SU-DHL-6 (cell line): Measurements from ENCODE around the gene CCDC85A.

Experiments
- H2AFZ ChIP-seq: fragments of 200-600 bp; sonication (generic); 2 replicates; pipeline ENCODE4 v1.6.1; 2014; ENCODE audit warnings: low read depth, mild to moderate bottlenecking, moderate library complexity, mixed read lengths, antibody characterized with exemption, low read length; ENCODE audit not compliant: severe bottlenecking
- H3F3A ChIP-seq: fragments of 200-600 bp; shearing (Covaris generic); 2 replicates; pipeline ENCODE4 v1.6.0; 2016; ENCODE audit warnings: antibody characterized with exemption, mild to moderate bottlenecking; ENCODE audit not compliant: insufficient read depth
- H3K27ac ChIP-seq: fragments of 200-600 bp; sonication (generic); 2 replicates; pipeline ENCODE4 v1.5.1; 2016; ENCODE audit warnings: low read depth, mild to moderate bottlenecking, low read length, moderate library complexity, mixed read lengths
- H3K27me3 ChIP-seq: fragments of 200-600 bp; sonication (generic), shearing (Covaris generic); 2 replicates; pipeline ENCODE4 v1.6.0; 2014; ENCODE audit warnings: mild to moderate bottlenecking, low read length
- H3K36me3 ChIP-seq: fragments of 200-600 bp; sonication (generic); 2 replicates; pipeline ENCODE4 v1.6.1; 2014; ENCODE audit warnings: mild to moderate bottlenecking, low read length, mixed read lengths
- H3K4me2 ChIP-seq: fragments of 300-600, 200-600 bp; shearing (Covaris generic), sonication (generic); 2 replicates; pipeline ENCODE4 v1.6.0; 2014; ENCODE audit warnings: low read length, low read depth, mild to moderate bottlenecking; ENCODE audit not compliant: poor library complexity, severe bottlenecking
- H3K4me3 ChIP-seq: fragments of 200-600 bp; sonication (generic); 2 replicates; pipeline ENCODE4 v1.5.1; 2014; ENCODE audit warnings: antibody characterized with exemption, low read length, mild to moderate bottlenecking, mixed read lengths; ENCODE audit not compliant: insufficient read depth, poor library complexity, severe bottlenecking
- H3K79me2 ChIP-seq: fragments of 200-600 bp; sonication (generic); 2 replicates; pipeline ENCODE4 v1.6.1; 2014; ENCODE audit warnings: mild to moderate bottlenecking, low read length, moderate library complexity; ENCODE audit not compliant: insufficient read depth
- H3K9ac ChIP-seq: fragments of 200-600 bp; sonication (generic); 2 replicates; pipeline ENCODE4 v1.7.0; 2014; ENCODE audit warnings: mild to moderate bottlenecking, low read length
- H3K9me2 ChIP-seq: fragments of 200-600 bp; sonication (generic); replicated peaks from 2 replicates; pipeline ENCODE4 v1.6.1; 2014; ENCODE audit warnings: low read length; ENCODE audit not compliant: insufficient read depth
- H3K9me3 ChIP-seq: fragments of 200-600 bp; sonication (generic); 2 replicates; pipeline ENCODE4 v1.6.1; 2014; ENCODE audit warnings: low read length, mixed read lengths; ENCODE audit not compliant: insufficient read depth
- H4K20me1 ChIP-seq: fragments of 200-600 bp; sonication (generic); 2 replicates; pipeline ENCODE4 v1.6.1; 2014; ENCODE audit warnings: low read depth, mild to moderate bottlenecking, antibody characterized with exemption, low read length, moderate library complexity, mixed read lengths
- EZH2phosphoT487 ChIP-seq: fragments of 200-600 bp; sonication (generic), shearing (Covaris generic); conservative IDR thresholded peaks from 2 replicates; pipeline ENCODE4 v1.6.1; 2018; ENCODE audit warnings: mild to moderate bottlenecking, antibody characterized with exemption, low read length, moderate library complexity, mixed read lengths
- TF ChIP-seq, protein P1 (sequence below): fragments of 200-600 bp; sonication (generic); IDR thresholded peaks from one replicate; pipeline ENCODE4 v1.5.1; 2017; ENCODE audit warnings: antibody characterized with exemption, mild to moderate bottlenecking, low read length, moderate library complexity; ENCODE audit not compliant: insufficient read depth, poor library complexity, severe bottlenecking

Gene CCDC85A

DNA sequence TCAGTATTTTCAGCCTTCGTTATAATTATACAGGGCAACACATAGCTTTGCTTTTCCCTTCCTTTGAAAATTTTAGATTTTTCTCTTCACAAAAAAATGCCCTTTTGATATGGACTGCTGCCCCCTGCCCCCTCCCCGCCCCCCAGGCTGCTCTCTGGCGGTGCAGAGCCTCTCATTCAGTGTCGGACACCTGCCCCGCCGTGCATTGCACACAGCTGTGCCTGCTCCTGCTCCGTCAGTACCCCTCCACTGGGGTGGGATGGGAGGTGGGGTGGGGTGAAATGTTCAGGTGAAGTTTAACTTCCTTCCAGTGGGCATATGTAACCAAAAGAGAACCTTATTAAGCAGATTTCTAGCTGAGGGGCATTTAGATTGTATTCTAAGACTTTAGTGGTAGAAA lies 148.0 kb downstream of the CCDC85A start:
- Histone ChIP-seq H3K9me2 (no peaks in the 10 kb centered on the region), H3K9me3 (no peaks in the 10 kb centered on the region), H3K4me2 (no peak overlapping the region), H3K9ac (no peak overlapping the region), H3F3A (no peaks in the 10 kb centered on the region), H3K79me2 (no peaks in the 10 kb centered on the region), H3K4me3 (no peak overlapping the region), H3K27ac (no peak overlapping the region), H2AFZ (no peak overlapping the region), H3K36me3 (no peaks in the 10 kb centered on the region), H3K27me3 (no peaks in the 10 kb centered on the region), H4K20me1 (no peaks in the 10 kb centered on the region)
- no peak for TF ChIP-seq EZH2phosphoT487
- TF ChIP-seq, protein P1, sequence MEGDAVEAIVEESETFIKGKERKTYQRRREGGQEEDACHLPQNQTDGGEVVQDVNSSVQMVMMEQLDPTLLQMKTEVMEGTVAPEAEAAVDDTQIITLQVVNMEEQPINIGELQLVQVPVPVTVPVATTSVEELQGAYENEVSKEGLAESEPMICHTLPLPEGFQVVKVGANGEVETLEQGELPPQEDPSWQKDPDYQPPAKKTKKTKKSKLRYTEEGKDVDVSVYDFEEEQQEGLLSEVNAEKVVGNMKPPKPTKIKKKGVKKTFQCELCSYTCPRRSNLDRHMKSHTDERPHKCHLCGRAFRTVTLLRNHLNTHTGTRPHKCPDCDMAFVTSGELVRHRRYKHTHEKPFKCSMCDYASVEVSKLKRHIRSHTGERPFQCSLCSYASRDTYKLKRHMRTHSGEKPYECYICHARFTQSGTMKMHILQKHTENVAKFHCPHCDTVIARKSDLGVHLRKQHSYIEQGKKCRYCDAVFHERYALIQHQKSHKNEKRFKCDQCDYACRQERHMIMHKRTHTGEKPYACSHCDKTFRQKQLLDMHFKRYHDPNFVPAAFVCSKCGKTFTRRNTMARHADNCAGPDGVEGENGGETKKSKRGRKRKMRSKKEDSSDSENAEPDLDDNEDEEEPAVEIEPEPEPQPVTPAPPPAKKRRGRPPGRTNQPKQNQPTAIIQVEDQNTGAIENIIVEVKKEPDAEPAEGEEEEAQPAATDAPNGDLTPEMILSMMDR, result no peak

DNA sequence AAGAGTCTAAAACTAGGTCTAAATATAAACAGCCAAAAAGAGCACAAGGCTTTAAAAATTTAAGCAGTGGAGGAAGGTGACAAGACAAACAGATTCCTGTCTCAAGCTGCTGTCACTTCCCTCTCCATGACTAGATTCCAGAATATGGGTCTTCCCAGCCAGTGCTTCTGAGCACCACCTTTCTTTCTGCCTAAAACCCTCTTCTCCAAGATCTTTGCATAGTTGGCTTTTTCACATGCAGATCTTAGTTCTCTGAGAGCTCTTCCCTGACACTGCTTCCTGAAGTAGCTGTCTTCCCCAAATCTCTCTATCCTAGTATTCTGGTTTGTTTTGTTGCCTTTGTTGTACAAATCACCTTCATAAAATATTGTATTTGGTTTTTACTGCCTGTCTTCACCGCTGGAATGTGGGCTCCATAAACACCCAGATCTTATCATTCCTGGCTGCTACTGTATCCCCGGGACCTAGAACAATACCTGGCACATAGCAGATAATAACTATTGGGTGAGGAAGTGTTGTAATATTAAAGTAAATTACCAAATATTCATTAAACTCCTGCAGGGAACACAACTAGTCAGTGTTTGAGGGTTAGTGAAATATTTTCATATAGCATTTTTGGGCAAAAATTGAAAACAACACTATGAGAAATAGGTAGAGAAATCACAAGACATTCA lies 150.2 kb downstream of the CCDC85A start:
- no peak overlapping the region for H2AFZ ChIP-seq
- H3K79me2 ChIP-seq, result no peaks in the 10 kb centered on the region
- H3K27ac ChIP-seq, result no peak overlapping the region
- H3K9ac ChIP-seq, result no peak overlapping the region
- no peaks in the 10 kb centered on the region for H4K20me1 ChIP-seq
- H3K36me3 ChIP-seq, result no peaks in the 10 kb centered on the region
- no peaks in the 10 kb centered on the region for H3K27me3 ChIP-seq
- no peaks in the 10 kb centered on the region for H3K9me2 ChIP-seq
- TF ChIP-seq EZH2phosphoT487, result no peak
- TF ChIP-seq, protein P1, result no peak
- H3K9me3 ChIP-seq, result no peaks in the 10 kb centered on the region
- no peaks in the 10 kb centered on the region for H3F3A ChIP-seq
- H3K4me2 ChIP-seq, result no peak overlapping the region
- H3K4me3 ChIP-seq, result no peak overlapping the region

DNA sequence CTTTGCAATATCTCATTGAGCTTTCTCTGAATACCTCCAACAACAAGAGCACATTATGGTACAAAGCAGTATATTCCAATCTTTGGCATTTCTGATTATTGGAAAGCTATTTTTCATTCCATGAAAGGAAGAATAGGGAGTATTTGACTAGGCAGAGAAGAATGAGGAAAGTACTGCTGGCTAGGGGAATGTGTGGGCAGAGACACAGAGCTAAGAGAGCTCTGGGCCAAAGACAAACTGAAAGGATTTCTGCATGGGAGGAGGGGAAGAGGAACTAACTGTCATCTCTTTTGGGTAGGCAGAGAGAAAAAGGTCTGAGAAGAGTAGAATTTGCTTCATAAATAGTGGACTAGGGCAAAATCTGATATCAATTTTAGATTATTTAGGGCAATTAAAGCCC lies 150.8 kb downstream of the CCDC85A start:
- no peaks in the 10 kb centered on the region for H3K79me2 ChIP-seq
- no peaks in the 10 kb centered on the region for H3K36me3 ChIP-seq
- H4K20me1 ChIP-seq, result no peaks in the 10 kb centered on the region
- H2AFZ ChIP-seq, result no peak overlapping the region
- no peaks in the 10 kb centered on the region for H3K27me3 ChIP-seq
- H3K27ac ChIP-seq, result no peak overlapping the region
- no peak overlapping the region for H3K9ac ChIP-seq
- no peaks in the 10 kb centered on the region for H3K9me2 ChIP-seq
- no peaks in the 10 kb centered on the region for H3F3A ChIP-seq
- H3K4me3 ChIP-seq, result no peak overlapping the region
- TF ChIP-seq, protein P1, result no peak
- TF ChIP-seq EZH2phosphoT487, result no peak
- no peak overlapping the region for H3K4me2 ChIP-seq
- no peaks in the 10 kb centered on the region for H3K9me3 ChIP-seq
